Neural cell (in vitro differentiated cells): ENCODE results near the gene CD99. TPM values are rescaled to one million over a fixed set of nuclear protein-coding genes. Genes with fewer than 3 reads are reported as not detected.

Source experiments
- H2AFZ ChIP-seq: fragments of 200-600, 300-800 bp; sonication (generic), shearing (Covaris generic); 2 replicates; pipeline ENCODE4 v1.6.0; 2014; ENCODE audit warnings: low read depth, mild to moderate bottlenecking, antibody characterized with exemption, low read length, moderate library complexity
- H3F3A ChIP-seq: fragments of 200-600 bp; shearing (Covaris generic); 2 replicates; pipeline ENCODE4 v1.6.1; 2016; ENCODE audit warnings: mild to moderate bottlenecking, moderate library complexity, mixed read lengths, antibody characterized with exemption, low read length; ENCODE audit not compliant: insufficient read depth, poor library complexity, severe bottlenecking
- H3K27ac ChIP-seq: fragments of 200-600, 300-800 bp; sonication (generic), shearing (Covaris generic); 2 replicates; pipeline ENCODE4 v1.5.1; 2014; ENCODE audit warnings: mild to moderate bottlenecking, low read length, moderate library complexity
- H3K27me3 ChIP-seq: fragments of 300-800, 200-600 bp; sonication (generic), shearing (Covaris generic); 2 replicates; pipeline ENCODE4 v1.6.0; 2014; ENCODE audit warnings: mild to moderate bottlenecking, low read depth, low read length, moderate library complexity; ENCODE audit not compliant: insufficient read depth
- H3K36me3 ChIP-seq: fragments of 300-800, 200-600 bp; sonication (generic), shearing (Covaris generic); 2 replicates; pipeline ENCODE4 v1.5.1; 2014; ENCODE audit warnings: mild to moderate bottlenecking, antibody characterized with exemption, low read length, moderate library complexity; ENCODE audit not compliant: insufficient read depth
- H3K4me2 ChIP-seq: fragments of 300-800, 200-600 bp; sonication (generic), shearing (Covaris generic); 2 replicates; pipeline ENCODE4 v1.6.0; 2014; ENCODE audit warnings: mild to moderate bottlenecking, low read length
- H3K4me3 ChIP-seq: fragments of 300-800, 200-600 bp; sonication (generic), shearing (Covaris generic); 2 replicates; pipeline ENCODE4 v1.5.1; 2014; ENCODE audit warnings: mild to moderate bottlenecking, low read length, moderate library complexity
- H3K79me2 ChIP-seq: fragments of 200-600 bp; shearing (Covaris generic); replicated peaks from 2 replicates; pipeline ENCODE4 v1.6.0; 2014; ENCODE audit warnings: mild to moderate bottlenecking, low read length, moderate library complexity; ENCODE audit not compliant: insufficient read depth
- H3K9ac ChIP-seq: fragments of 300-800, 200-600 bp; sonication (generic), shearing (Covaris generic); 2 replicates; pipeline ENCODE4 v1.6.1; 2016; ENCODE audit warnings: mild to moderate bottlenecking, low read length, mixed read lengths
- H3K9me2 ChIP-seq: fragments of 200-600 bp; shearing (Covaris generic); 2 replicates; pipeline ENCODE4 v1.6.1; 2016; ENCODE audit warnings: mild to moderate bottlenecking, low read length, mixed read lengths; ENCODE audit not compliant: insufficient read depth
- H3K9me3 ChIP-seq: fragments of 200-600, 300-800 bp; sonication (generic), shearing (Covaris generic); 2 replicates; pipeline ENCODE4 v1.6.1; 2016; ENCODE audit warnings: mild to moderate bottlenecking, mixed run types, low read length, moderate library complexity, mixed read lengths
- H4K20me1 ChIP-seq: fragments of 200-600 bp; shearing (Covaris generic); 2 replicates; pipeline ENCODE4 v1.6.1; 2016; ENCODE audit warnings: mild to moderate bottlenecking, mixed run types; ENCODE audit not compliant: insufficient read depth
- CTCF ChIP-seq: fragments of 450-650 bp; IDR thresholded peaks from 2 replicates; pipeline ENCODE4 v1.5.1; 2014; ENCODE audit warnings: antibody characterized with exemption, mild to moderate bottlenecking, moderate library complexity; ENCODE audit not compliant: poor library complexity, severe bottlenecking
- EP300 ChIP-seq: fragments of 450-650 bp; conservative IDR thresholded peaks from 2 replicates; pipeline ENCODE4 v1.6.1; 2014; ENCODE audit warnings: antibody characterized with exemption, mild to moderate bottlenecking, moderate library complexity; ENCODE audit not compliant: poor library complexity, severe bottlenecking
- EZH2 ChIP-seq: fragments of 200-600, 300-800 bp; shearing (Covaris generic), sonication (generic); IDR thresholded peaks from 2 replicates; pipeline ENCODE4 v1.6.1; 2014; ENCODE audit warnings: antibody characterized with exemption, low read length, borderline replicate concordance, mild to moderate bottlenecking; ENCODE audit not compliant: insufficient read depth, poor library complexity, severe bottlenecking
- MXI1 ChIP-seq: fragments of 450-650 bp; conservative IDR thresholded peaks from 2 replicates; pipeline ENCODE4 v1.6.1; 2014; ENCODE audit warnings: antibody characterized with exemption, mild to moderate bottlenecking; ENCODE audit not compliant: poor library complexity, severe bottlenecking
- POLR2AphosphoS5 ChIP-seq: IDR thresholded peaks from 2 replicates; pipeline ENCODE4 v1.6.1; 2012
- RAD21 ChIP-seq: fragments of 450-650 bp; conservative IDR thresholded peaks from 2 replicates; pipeline ENCODE4 v1.6.1; 2014; ENCODE audit warnings: antibody characterized with exemption, mild to moderate bottlenecking, moderate library complexity
- SMC3 ChIP-seq: fragments of 450-650 bp; conservative IDR thresholded peaks from 2 replicates; pipeline ENCODE4 v1.6.1; 2014; ENCODE audit warnings: antibody characterized with exemption, mild to moderate bottlenecking, moderate library complexity; ENCODE audit not compliant: poor library complexity
- TAF1 ChIP-seq: IDR thresholded peaks from 2 replicates; pipeline ENCODE4 v1.6.1; 2012; ENCODE audit warnings: low read depth
- polyA plus RNA-seq: library from polyadenylated mRNA; depleted of rRNA; stranded (reverse); fragments of >200 nt; gene quantifications from 2 replicates; pipeline ENCODE4 v1.2.3, GENCODE V29; 2014
- TF ChIP-seq, protein P1 (sequence below): IDR thresholded peaks from 2 replicates; pipeline ENCODE4 v1.6.1; 2012; ENCODE audit warnings: borderline replicate concordance

Gene CD99
- polyA plus RNA-seq, 1 donor from 2014 or later = 6.6 TPM

GRCh38 chrX:2666491-2666890 lies 24.6 kb upstream of the CD99 start:
- Histone ChIP-seq H3K4me2 (no peak overlapping the region), H3F3A (no peaks in the 10 kb centered on the region), H3K27ac (no peak overlapping the region), H3K9me2 (no peaks in the 10 kb centered on the region), H2AFZ (no peak overlapping the region), H3K36me3 (no peaks in the 10 kb centered on the region), H3K4me3 (no peak overlapping the region), H3K9me3 (no peaks in the 10 kb centered on the region), H4K20me1 (no peaks in the 10 kb centered on the region), H3K79me2 (no peaks in the 10 kb centered on the region), H3K9ac (no peak overlapping the region), H3K27me3 (no peaks in the 10 kb centered on the region)
- TF ChIP-seq SMC3 = no peak

DNA sequence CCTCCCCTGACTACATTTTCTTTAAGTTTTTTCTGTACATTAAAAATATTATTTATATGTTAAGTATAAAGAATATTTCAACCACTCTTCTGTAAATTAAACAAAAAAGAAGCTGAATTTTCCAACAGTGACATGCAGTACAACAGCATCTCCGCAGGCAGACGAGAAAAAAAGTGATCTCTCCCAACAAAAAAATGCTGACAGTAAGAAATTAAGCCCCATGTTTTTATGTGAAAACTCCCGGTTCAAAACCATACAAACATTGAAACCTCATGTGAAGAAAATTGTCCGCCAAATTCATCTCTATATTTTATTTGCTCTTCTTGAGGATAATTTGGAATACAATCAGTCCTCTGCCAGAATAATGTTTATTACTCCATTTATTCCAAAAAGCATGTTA lies 20.1 kb upstream of the CD99 start:
- H3K4me2 ChIP-seq = no peak overlapping the region
- no peak overlapping the region for H3K4me3 ChIP-seq
- no peak overlapping the region for H3K9ac ChIP-seq
- no peak for TF ChIP-seq POLR2AphosphoS5
- TF ChIP-seq TAF1 = no peak
- TF ChIP-seq MXI1 = no peak
- no peak for TF ChIP-seq RAD21
- no peak for TF ChIP-seq EZH2
- no peak for TF ChIP-seq SMC3
- no peak for TF ChIP-seq EP300
- TF ChIP-seq CTCF = no peak
- TF ChIP-seq, protein P1, sequence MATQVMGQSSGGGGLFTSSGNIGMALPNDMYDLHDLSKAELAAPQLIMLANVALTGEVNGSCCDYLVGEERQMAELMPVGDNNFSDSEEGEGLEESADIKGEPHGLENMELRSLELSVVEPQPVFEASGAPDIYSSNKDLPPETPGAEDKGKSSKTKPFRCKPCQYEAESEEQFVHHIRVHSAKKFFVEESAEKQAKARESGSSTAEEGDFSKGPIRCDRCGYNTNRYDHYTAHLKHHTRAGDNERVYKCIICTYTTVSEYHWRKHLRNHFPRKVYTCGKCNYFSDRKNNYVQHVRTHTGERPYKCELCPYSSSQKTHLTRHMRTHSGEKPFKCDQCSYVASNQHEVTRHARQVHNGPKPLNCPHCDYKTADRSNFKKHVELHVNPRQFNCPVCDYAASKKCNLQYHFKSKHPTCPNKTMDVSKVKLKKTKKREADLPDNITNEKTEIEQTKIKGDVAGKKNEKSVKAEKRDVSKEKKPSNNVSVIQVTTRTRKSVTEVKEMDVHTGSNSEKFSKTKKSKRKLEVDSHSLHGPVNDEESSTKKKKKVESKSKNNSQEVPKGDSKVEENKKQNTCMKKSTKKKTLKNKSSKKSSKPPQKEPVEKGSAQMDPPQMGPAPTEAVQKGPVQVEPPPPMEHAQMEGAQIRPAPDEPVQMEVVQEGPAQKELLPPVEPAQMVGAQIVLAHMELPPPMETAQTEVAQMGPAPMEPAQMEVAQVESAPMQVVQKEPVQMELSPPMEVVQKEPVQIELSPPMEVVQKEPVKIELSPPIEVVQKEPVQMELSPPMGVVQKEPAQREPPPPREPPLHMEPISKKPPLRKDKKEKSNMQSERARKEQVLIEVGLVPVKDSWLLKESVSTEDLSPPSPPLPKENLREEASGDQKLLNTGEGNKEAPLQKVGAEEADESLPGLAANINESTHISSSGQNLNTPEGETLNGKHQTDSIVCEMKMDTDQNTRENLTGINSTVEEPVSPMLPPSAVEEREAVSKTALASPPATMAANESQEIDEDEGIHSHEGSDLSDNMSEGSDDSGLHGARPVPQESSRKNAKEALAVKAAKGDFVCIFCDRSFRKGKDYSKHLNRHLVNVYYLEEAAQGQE = no peak
- H3K27ac ChIP-seq = no peak overlapping the region
- H3K79me2 ChIP-seq = no peaks in the 10 kb centered on the region
- no peaks in the 10 kb centered on the region for H3F3A ChIP-seq
- H3K9me3 ChIP-seq = no peaks in the 10 kb centered on the region
- H4K20me1 ChIP-seq = no peaks in the 10 kb centered on the region
- H3K27me3 ChIP-seq = no peaks in the 10 kb centered on the region
- no peak overlapping the region for H2AFZ ChIP-seq
- H3K36me3 ChIP-seq = no peaks in the 10 kb centered on the region
- no peaks in the 10 kb centered on the region for H3K9me2 ChIP-seq

DNA sequence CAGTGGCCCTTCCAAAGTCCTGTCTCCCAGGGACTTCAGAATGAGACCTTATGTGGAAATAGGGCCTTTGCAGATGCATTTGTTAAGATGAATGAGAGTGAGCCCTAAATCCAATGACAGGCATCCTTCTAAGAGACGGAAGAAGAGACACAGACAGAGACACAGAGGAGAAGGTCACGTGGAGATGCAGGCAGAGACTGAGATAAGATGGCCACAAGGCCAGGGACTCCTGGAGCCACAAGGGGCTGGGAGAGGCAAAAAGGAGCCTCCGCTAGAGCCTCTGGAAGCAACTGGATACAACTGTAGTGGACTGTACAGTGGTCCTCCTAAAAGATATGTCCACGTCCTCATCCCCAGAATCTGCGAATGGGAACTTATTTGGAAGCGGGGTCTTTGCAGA lies 19.0 kb upstream of the CD99 start:
- H3K79me2 ChIP-seq = no peaks in the 10 kb centered on the region
- H4K20me1 ChIP-seq = no peaks in the 10 kb centered on the region
- no peak overlapping the region for H2AFZ ChIP-seq
- no peaks in the 10 kb centered on the region for H3K27me3 ChIP-seq
- H3K27ac ChIP-seq = no peak overlapping the region
- no peak overlapping the region for H3K9ac ChIP-seq
- H3K4me3 ChIP-seq = no peak overlapping the region
- no peaks in the 10 kb centered on the region for H3K36me3 ChIP-seq
- no peaks in the 10 kb centered on the region for H3K9me2 ChIP-seq
- no peak overlapping the region for H3K4me2 ChIP-seq
- no peaks in the 10 kb centered on the region for H3K9me3 ChIP-seq
- TF ChIP-seq TAF1 (no peak), EZH2 (no peak), SMC3 (no peak), RAD21 (no peak), CTCF (no peak)
- TF ChIP-seq, protein P1 = no peak
- H3F3A ChIP-seq = no peaks in the 10 kb centered on the region
